SU-DHL-6 (cell line): ENCODE results near the gene SLCO1C1.

Experiments used
- CTCF ChIP-seq: fragments of 200-600 bp; sonication (generic); IDR thresholded peaks from one replicate; pipeline ENCODE4 v1.5.1; 2017; ENCODE audit warnings: antibody characterized with exemption, mild to moderate bottlenecking, low read length, moderate library complexity; ENCODE audit not compliant: insufficient read depth, poor library complexity, severe bottlenecking
- EZH2phosphoT487 ChIP-seq: fragments of 200-600 bp; sonication (generic), shearing (Covaris generic); conservative IDR thresholded peaks from 2 replicates; pipeline ENCODE4 v1.6.1; 2018; ENCODE audit warnings: mild to moderate bottlenecking, antibody characterized with exemption, low read length, moderate library complexity, mixed read lengths

GRCh38 chr12:20696181-20696905 is 1.2 kb downstream of the SLCO1C1 start:
- no peak for TF ChIP-seq CTCF
- TF ChIP-seq EZH2phosphoT487: no peak
